ENCODE measurements around the gene LPO. TPM values are rescaled to one million over a fixed set of nuclear protein-coding genes. Genes with fewer than 3 reads are reported as not detected.

LPO gene
- total and polyA plus RNA-seq, 10 of the 15 experiments (the other 5 are each of a cell fraction or from before 2014, with no cell fraction given), result 0.03 to 0.11 (median 0.06) TPM; not detected in 7

- peak; percentile 64 to 83; a peak in 3 of 4 replicates for TF ChIP-seq BHLHE40 (IDR thresholded peaks at IDR 0.05; ENCODE audit: borderline replicate concordance in 1 of 2, low read depth in 2 of 2, low read length in 1 of 2)
- TF ChIP-seq, protein P1, sequence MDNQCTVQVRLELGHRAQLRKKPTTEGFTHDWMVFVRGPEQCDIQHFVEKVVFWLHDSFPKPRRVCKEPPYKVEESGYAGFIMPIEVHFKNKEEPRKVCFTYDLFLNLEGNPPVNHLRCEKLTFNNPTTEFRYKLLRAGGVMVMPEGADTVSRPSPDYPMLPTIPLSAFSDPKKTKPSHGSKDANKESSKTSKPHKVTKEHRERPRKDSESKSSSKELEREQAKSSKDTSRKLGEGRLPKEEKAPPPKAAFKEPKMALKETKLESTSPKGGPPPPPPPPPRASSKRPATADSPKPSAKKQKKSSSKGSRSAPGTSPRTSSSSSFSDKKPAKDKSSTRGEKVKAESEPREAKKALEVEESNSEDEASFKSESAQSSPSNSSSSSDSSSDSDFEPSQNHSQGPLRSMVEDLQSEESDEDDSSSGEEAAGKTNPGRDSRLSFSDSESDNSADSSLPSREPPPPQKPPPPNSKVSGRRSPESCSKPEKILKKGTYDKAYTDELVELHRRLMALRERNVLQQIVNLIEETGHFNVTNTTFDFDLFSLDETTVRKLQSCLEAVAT (IDR thresholded peaks at IDR 0.05), result peak; percentile 31
- TF ChIP-seq ZNF207 (IDR thresholded peaks at IDR 0.05; ENCODE audit: borderline replicate concordance), result no peak
- peak; percentile 78 for TF ChIP-seq SMARCA5 (IDR thresholded peaks at IDR 0.05)
- 0 out of 2 replicates have a peak, but pooled peaks have one; percentile 20 for TF ChIP-seq ATF7 (IDR thresholded peaks at IDR 0.05; ENCODE audit: low read depth)
- peak; percentile 71; the same call in 1 of the 2 replicates for TF ChIP-seq CHD2 (IDR thresholded peaks at IDR 0.05; ENCODE audit: borderline replicate concordance, low read depth, low read length)
- TF ChIP-seq, protein P2, sequence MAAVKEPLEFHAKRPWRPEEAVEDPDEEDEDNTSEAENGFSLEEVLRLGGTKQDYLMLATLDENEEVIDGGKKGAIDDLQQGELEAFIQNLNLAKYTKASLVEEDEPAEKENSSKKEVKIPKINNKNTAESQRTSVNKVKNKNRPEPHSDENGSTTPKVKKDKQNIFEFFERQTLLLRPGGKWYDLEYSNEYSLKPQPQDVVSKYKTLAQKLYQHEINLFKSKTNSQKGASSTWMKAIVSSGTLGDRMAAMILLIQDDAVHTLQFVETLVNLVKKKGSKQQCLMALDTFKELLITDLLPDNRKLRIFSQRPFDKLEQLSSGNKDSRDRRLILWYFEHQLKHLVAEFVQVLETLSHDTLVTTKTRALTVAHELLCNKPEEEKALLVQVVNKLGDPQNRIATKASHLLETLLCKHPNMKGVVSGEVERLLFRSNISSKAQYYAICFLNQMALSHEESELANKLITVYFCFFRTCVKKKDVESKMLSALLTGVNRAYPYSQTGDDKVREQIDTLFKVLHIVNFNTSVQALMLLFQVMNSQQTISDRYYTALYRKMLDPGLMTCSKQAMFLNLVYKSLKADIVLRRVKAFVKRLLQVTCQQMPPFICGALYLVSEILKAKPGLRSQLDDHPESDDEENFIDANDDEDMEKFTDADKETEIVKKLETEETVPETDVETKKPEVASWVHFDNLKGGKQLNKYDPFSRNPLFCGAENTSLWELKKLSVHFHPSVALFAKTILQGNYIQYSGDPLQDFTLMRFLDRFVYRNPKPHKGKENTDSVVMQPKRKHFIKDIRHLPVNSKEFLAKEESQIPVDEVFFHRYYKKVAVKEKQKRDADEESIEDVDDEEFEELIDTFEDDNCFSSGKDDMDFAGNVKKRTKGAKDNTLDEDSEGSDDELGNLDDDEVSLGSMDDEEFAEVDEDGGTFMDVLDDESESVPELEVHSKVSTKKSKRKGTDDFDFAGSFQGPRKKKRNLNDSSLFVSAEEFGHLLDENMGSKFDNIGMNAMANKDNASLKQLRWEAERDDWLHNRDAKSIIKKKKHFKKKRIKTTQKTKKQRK (IDR thresholded peaks at IDR 0.05; ENCODE audit: low read depth, low read length), result no peak
- TF ChIP-seq KDM1A (IDR thresholded peaks at IDR 0.05; ENCODE audit: borderline replicate concordance), result no peak
- no peak for TF ChIP-seq MEF2A (IDR thresholded peaks at IDR 0.05; ENCODE audit: insufficient read depth, low read depth, low read length)
- 0 out of 2 replicates have a peak, but pooled peaks have one; percentile 19 for TF ChIP-seq CBFB (IDR thresholded peaks at IDR 0.05; ENCODE audit: low read depth)
- TF ChIP-seq HDAC6 (IDR thresholded peaks at IDR 0.05; ENCODE audit: unreplicated experiment), result no peak
- peak; percentile 75; the same call in 1 of the 2 replicates for TF ChIP-seq POLR2AphosphoS5 (IDR thresholded peaks at IDR 0.05; ENCODE audit: low read length)
- no peak for TF ChIP-seq PBX3 (IDR thresholded peaks at IDR 0.05; ENCODE audit: insufficient replicate concordance, low read depth, low read length)
- TF ChIP-seq HDGF (IDR thresholded peaks at IDR 0.05), result peak; percentile 75
- TF ChIP-seq NFYB (IDR thresholded peaks at IDR 0.05; ENCODE audit: insufficient read depth, low read depth, low read length), result 0 out of 2 replicates have a peak, but pooled peaks have one; percentile 16
- no peak for TF ChIP-seq SUPT20H (IDR thresholded peaks at IDR 0.05; ENCODE audit: borderline replicate concordance, control insufficient read depth, low read depth, low read length)
- no peak for TF ChIP-seq TARDBP (IDR thresholded peaks at IDR 0.05; ENCODE audit: borderline replicate concordance)
- TF ChIP-seq SUZ12 (IDR thresholded peaks at IDR 0.05; ENCODE audit: unreplicated experiment), result no peak
- 0 out of 2 replicates have a peak, but pooled peaks have one; percentile 7 for TF ChIP-seq E2F4 (IDR thresholded peaks at IDR 0.05; ENCODE audit: low read depth, low read length)
- no peak for TF ChIP-seq ZNF274 (IDR thresholded peaks at IDR 0.05; ENCODE audit: insufficient read depth, insufficient read length)
- TF ChIP-seq SREBF2 (IDR thresholded peaks at IDR 0.05; ENCODE audit: low read length), result no peak
- no peak for TF ChIP-seq KAT2A (conservative IDR thresholded peaks at IDR 0.05; ENCODE audit: control insufficient read depth, low read depth, low read length)
- TF ChIP-seq SP1 (IDR thresholded peaks at IDR 0.05; ENCODE audit: low read depth, low read length), result peak; percentile 36
Observed at GRCh38 chr17:58219007-58219788, 19.2 kb upstream of the LPO start, which contains the start of gene MKS1 (continued).

All from GM12878 (cell line).